PC-3 (cell line): ENCODE data around the gene THUMPD3. TPM values are rescaled to one million over a fixed set of nuclear protein-coding genes. Genes with fewer than 3 reads are reported as not detected.
A peak's percentile ranks its signal among the peaks of the same experiment; 100 is the strongest.

Source experiments
- ATAC-seq: fragments of 200-7000 bp; cut with Tn5 transposase; 2 replicates; pipeline ENCODE4 v1.9.1; 2020; ENCODE audit warnings: mild to moderate bottlenecking, moderate library complexity
- BruUV-seq: library from RNA; stranded (reverse); fragments of 400-500 nt; replicated peaks from 2 replicates; lab custom pipeline; 2021; lab: Mats Ljungman, UMichigan
- CTCF ChIA-PET: fragments of 300-600 bp; sonication (Branson Sonifier 250); formaldehyde crosslinking; loops from one replicate; lab custom pipeline; 2022; ENCODE audit warnings: antibody characterized with exemption; lab: Charles Lee
- POLR2A ChIA-PET: fragments of 300-600 bp; sonication (Branson Sonifier 250); formaldehyde crosslinking; loops from one replicate; lab custom pipeline; 2022; ENCODE audit warnings: antibody characterized with exemption; ENCODE audit not compliant: unreplicated experiment; lab: Charles Lee
- DNase-seq: peaks from one replicate; pipeline ENCODE4 v3.0.0-alpha.2; 2015
- H2AFZ ChIP-seq: fragments of 300-600 bp; sonication (generic); 2 replicates; pipeline ENCODE4 v1.6.0; 2016; ENCODE audit warnings: antibody characterized with exemption, low read length
- H3F3A ChIP-seq: fragments of 300-600 bp; sonication (generic); one replicate; pipeline ENCODE4 v1.6.0; 2017; ENCODE audit warnings: antibody characterized with exemption, low read length, control low read depth, mild to moderate bottlenecking; ENCODE audit not compliant: unreplicated experiment
- H3K27ac ChIP-seq: fragments of 300-600 bp; sonication (generic); 2 replicates; pipeline ENCODE4 v1.5.1; 2016; ENCODE audit warnings: mild to moderate bottlenecking, low read length
- H3K27me3 ChIP-seq: fragments of 300-600 bp; sonication (generic); 2 replicates; pipeline ENCODE4 v1.6.1; 2016; ENCODE audit warnings: low read length, mixed read lengths
- H3K36me3 ChIP-seq: fragments of 300-600 bp; sonication (generic); 2 replicates; pipeline ENCODE4 v1.6.1; 2016; ENCODE audit warnings: low read depth, mixed run types, low read length, mixed read lengths
- H3K4me1 ChIP-seq: fragments of 300-600 bp; sonication (generic); 2 replicates; pipeline ENCODE4 v1.5.1; 2016; ENCODE audit warnings: low read length; ENCODE audit not compliant: insufficient read depth
- H3K4me2 ChIP-seq: fragments of 300-600 bp; sonication (generic); 2 replicates; pipeline ENCODE4 v1.6.0; 2016; ENCODE audit warnings: low read length
- H3K4me3 ChIP-seq: fragments of 300-600 bp; sonication (generic); 2 replicates; pipeline ENCODE4 v1.5.1; 2016; ENCODE audit warnings: mild to moderate bottlenecking, low read length, mixed read lengths
- H3K79me2 ChIP-seq: fragments of 300-600 bp; sonication (generic); 2 replicates; pipeline ENCODE4 v1.6.1; 2017; ENCODE audit warnings: low read length, mixed read lengths
- H3K9ac ChIP-seq: fragments of 300-600 bp; sonication (generic); 2 replicates; pipeline ENCODE4 v1.6.0; 2016; ENCODE audit warnings: mild to moderate bottlenecking, low read length
- H3K9me2 ChIP-seq: fragments of 300-600 bp; sonication (generic); replicated peaks from 2 replicates; pipeline ENCODE4 v1.6.1; 2016; ENCODE audit warnings: mixed run types, low read length, mixed read lengths
- H3K9me3 ChIP-seq: fragments of 300-600 bp; sonication (generic); 2 replicates; pipeline ENCODE4 v1.6.1; 2016; ENCODE audit warnings: low read length, mixed read lengths
- H4K20me1 ChIP-seq: fragments of 300-600 bp; sonication (generic); 2 replicates; pipeline ENCODE4 v1.6.1; 2016; ENCODE audit warnings: low read length, mixed read lengths
- CTCF ChIP-seq: fragments of 300-600 bp; sonication (generic); conservative IDR thresholded peaks from 2 replicates; pipeline ENCODE4 v1.5.1; 2017; ENCODE audit warnings: antibody characterized with exemption, low read depth, mild to moderate bottlenecking, low read length
- EZH2 ChIP-seq: fragments of 300-600 bp; sonication (generic); IDR thresholded peaks from one replicate; pipeline ENCODE4 v1.6.1; 2017; ENCODE audit warnings: antibody characterized with exemption, mild to moderate bottlenecking, low read length; ENCODE audit not compliant: unreplicated experiment
- EZH2phosphoT487 ChIP-seq: fragments of 300-600 bp; sonication (generic); IDR thresholded peaks from 2 replicates; pipeline ENCODE4 v1.6.1; 2018; ENCODE audit warnings: mild to moderate bottlenecking, antibody characterized with exemption, low read length, borderline replicate concordance
- intact Hi-C: fragments of 100-400 bp; cut with micrococcal nuclease; formaldehyde crosslinking; loops from 2 replicates; pipeline ENCODE4 v1.9.0; 2023
- total RNA-seq: library from RNA; depleted of rRNA; stranded (reverse); fragments of >200 nt; gene quantifications from 2 replicates; pipeline ENCODE4 v1.2.3, GENCODE V29; 2014

THUMPD3 gene
- total RNA-seq, 1 experiment from 2014 or later, result 45.3 TPM

GRCh38 chr3:9402410-9403228, 39.8 kb downstream of the THUMPD3 start:
- no peak overlapping the region for H2AFZ ChIP-seq
- H3K9me2 ChIP-seq, result no peaks in the 10 kb centered on the region
- ChIA-PET POLR2A (no interaction called here), CTCF (interaction anchor here (0.6 kb wide), 1 partner anchor 19 kb away, joined by 4 read pairs; no protein-coding TSS in a partner anchor)
- H3K4me2 ChIP-seq, result peak overlapping the region; percentile 94
- intact Hi-C loops, result no loop called here
- H3F3A ChIP-seq, result no peaks in the 10 kb centered on the region
- ATAC-seq, result no peak
- H3K36me3 ChIP-seq, result 0 out of 2 replicates have a peak, but pooled peaks cover 6% of the 10 kb centered on the region
- no peak for DNase-seq
- H3K27ac ChIP-seq, result no peak overlapping the region
- no peaks in the 10 kb centered on the region for H3K9me3 ChIP-seq
- H4K20me1 ChIP-seq, result peaks cover 88% of the 10 kb centered on the region
- BruUV-seq, result no TSS peak
- no peak overlapping the region for H3K9ac ChIP-seq
- H3K4me3 ChIP-seq, result peak overlapping the region; percentile 94
- H3K27me3 ChIP-seq, result no peaks in the 10 kb centered on the region
- H3K79me2 ChIP-seq, result peaks cover 100% of the 10 kb centered on the region
- TF ChIP-seq EZH2 (no peak), CTCF (no peak)
- peaks cover 49% of the 10 kb centered on the region for H3K4me1 ChIP-seq

- no peak overlapping the region for H2AFZ ChIP-seq
- no peak overlapping the region for H3K27ac ChIP-seq
- intact Hi-C loops, result no loop called here
- H3K4me2 ChIP-seq, result peak overlapping the region; percentile 94
- ChIA-PET POLR2A (no interaction called here), CTCF (no interaction called here)
- peaks cover 49% of the 10 kb centered on the region for H3K4me1 ChIP-seq
- H3K9me3 ChIP-seq, result no peaks in the 10 kb centered on the region
- no peaks in the 10 kb centered on the region for H3K27me3 ChIP-seq
- H3K9ac ChIP-seq, result no peak overlapping the region
- 0 out of 2 replicates have a peak, but pooled peaks cover 6% of the 10 kb centered on the region for H3K36me3 ChIP-seq
- BruUV-seq, result no TSS peak
- H4K20me1 ChIP-seq, result peaks cover 93% of the 10 kb centered on the region
- no peak overlapping the region for H3K4me3 ChIP-seq
- H3K79me2 ChIP-seq, result peaks cover 100% of the 10 kb centered on the region
- no peaks in the 10 kb centered on the region for H3K9me2 ChIP-seq
- DNase-seq, result no peak
- ATAC-seq, result no peak
- H3F3A ChIP-seq, result no peaks in the 10 kb centered on the region
- TF ChIP-seq EZH2, result no peak
- no peak for TF ChIP-seq CTCF
- no peak for TF ChIP-seq EZH2phosphoT487
Measured at GRCh38 chr3:9403463-9403862, 40.6 kb downstream of the THUMPD3 start.

GRCh38 chr3:9404680-9405079, 41.8 kb downstream of the THUMPD3 start:
- H4K20me1 ChIP-seq, result peaks cover 93% of the 10 kb centered on the region
- H3K4me1 ChIP-seq, result peaks cover 48% of the 10 kb centered on the region
- peak overlapping the region; percentile 7; the same call in 1 of the 2 replicates for H3K4me2 ChIP-seq
- DNase-seq (no peak), ATAC-seq (no peak)
- H3K27me3 ChIP-seq, result no peaks in the 10 kb centered on the region
- intact Hi-C loops, result no loop called here
- H3K79me2 ChIP-seq, result peaks cover 100% of the 10 kb centered on the region
- no peaks in the 10 kb centered on the region for H3K9me3 ChIP-seq
- no peak for TF ChIP-seq EZH2phosphoT487
- peak; percentile 30; the same call in 1 of the 2 replicates for TF ChIP-seq CTCF
- H3K9me2 ChIP-seq, result no peaks in the 10 kb centered on the region
- no peaks in the 10 kb centered on the region for H3F3A ChIP-seq
- H3K4me3 ChIP-seq, result no peak overlapping the region
- ChIA-PET POLR2A (no interaction called here), CTCF (interaction anchor here (0.6 kb wide), 1 partner anchor 17 kb away, joined by 3 read pairs; no protein-coding TSS in a partner anchor)
- no peak overlapping the region for H3K27ac ChIP-seq
- H2AFZ ChIP-seq, result no peak overlapping the region
- BruUV-seq, result no TSS peak
- no peak overlapping the region for H3K9ac ChIP-seq
- peaks cover 13% of the 10 kb centered on the region; the same call in 1 of the 2 replicates for H3K36me3 ChIP-seq
